Neural cell (in vitro differentiated cells): ENCODE measurements around the gene TANC2.

Experiments
- TAF1 ChIP-seq: IDR thresholded peaks from 2 replicates; pipeline ENCODE4 v1.6.1; 2012; ENCODE audit warnings: low read depth
- TF ChIP-seq, protein P1 (sequence below): fragments of 450-650 bp; IDR thresholded peaks from 2 replicates; pipeline ENCODE4 v1.5.1; 2014; ENCODE audit warnings: antibody characterized with exemption, mild to moderate bottlenecking, moderate library complexity; ENCODE audit not compliant: poor library complexity, severe bottlenecking

- TF ChIP-seq TAF1: no peak
- TF ChIP-seq, protein P1, sequence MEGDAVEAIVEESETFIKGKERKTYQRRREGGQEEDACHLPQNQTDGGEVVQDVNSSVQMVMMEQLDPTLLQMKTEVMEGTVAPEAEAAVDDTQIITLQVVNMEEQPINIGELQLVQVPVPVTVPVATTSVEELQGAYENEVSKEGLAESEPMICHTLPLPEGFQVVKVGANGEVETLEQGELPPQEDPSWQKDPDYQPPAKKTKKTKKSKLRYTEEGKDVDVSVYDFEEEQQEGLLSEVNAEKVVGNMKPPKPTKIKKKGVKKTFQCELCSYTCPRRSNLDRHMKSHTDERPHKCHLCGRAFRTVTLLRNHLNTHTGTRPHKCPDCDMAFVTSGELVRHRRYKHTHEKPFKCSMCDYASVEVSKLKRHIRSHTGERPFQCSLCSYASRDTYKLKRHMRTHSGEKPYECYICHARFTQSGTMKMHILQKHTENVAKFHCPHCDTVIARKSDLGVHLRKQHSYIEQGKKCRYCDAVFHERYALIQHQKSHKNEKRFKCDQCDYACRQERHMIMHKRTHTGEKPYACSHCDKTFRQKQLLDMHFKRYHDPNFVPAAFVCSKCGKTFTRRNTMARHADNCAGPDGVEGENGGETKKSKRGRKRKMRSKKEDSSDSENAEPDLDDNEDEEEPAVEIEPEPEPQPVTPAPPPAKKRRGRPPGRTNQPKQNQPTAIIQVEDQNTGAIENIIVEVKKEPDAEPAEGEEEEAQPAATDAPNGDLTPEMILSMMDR: no peak
Observed at GRCh38 chr17:62987136-62987535, 21.1 kb downstream of the TANC2 start.
